ENCODE data around the gene SAMSN1. TPM values are rescaled to one million over a fixed set of nuclear protein-coding genes. Genes with fewer than 3 reads are reported as not detected.

The SAMSN1 gene
- total RNA-seq, 3 donors from 2014 or later (not counting 1 experiment from before 2014, with no cell fraction given), result 17.7 to 101 (median 18.2) TPM

GRCh38 chr21:14581902-14582457 lies 35.9 kb upstream of the SAMSN1 start:
- WGBS (ENCODE audit: insufficient coverage), result 80% methylated on average over 5 of the region's 6 CpGs
- Mint-ChIP-seq H3K9me3 (no peaks in the 10 kb centered on the region), H3K27ac (no peak overlapping the region), H3K4me1 (no peaks in the 10 kb centered on the region), H3K36me3 (no peaks in the 10 kb centered on the region), H3K27me3 (ENCODE audit: low read depth in 2 of 2) (peaks cover 0 to 2% of the 10 kb centered on the region in 2 donors), H3K4me3 (no peak overlapping the region)
- no peak overlapping the region for H3K4me3 ChIP-seq (ENCODE audit: low read length)
- no peaks in the 10 kb centered on the region for H3K36me3 ChIP-seq (ENCODE audit: control insufficient read depth, insufficient read depth, low read length)
- DNase-seq, result peak in 1 of 2 donors; percentile 59
- no peaks in the 10 kb centered on the region for H3K9me3 ChIP-seq (ENCODE audit: control insufficient read depth, insufficient read depth, low read length)
- intact Hi-C loops (cut with micrococcal nuclease), result no loop called here
- H3K27me3 ChIP-seq (ENCODE audit: control insufficient read depth, insufficient read depth, low read length), result no peaks in the 10 kb centered on the region
- TF ChIP-seq, protein P1, sequence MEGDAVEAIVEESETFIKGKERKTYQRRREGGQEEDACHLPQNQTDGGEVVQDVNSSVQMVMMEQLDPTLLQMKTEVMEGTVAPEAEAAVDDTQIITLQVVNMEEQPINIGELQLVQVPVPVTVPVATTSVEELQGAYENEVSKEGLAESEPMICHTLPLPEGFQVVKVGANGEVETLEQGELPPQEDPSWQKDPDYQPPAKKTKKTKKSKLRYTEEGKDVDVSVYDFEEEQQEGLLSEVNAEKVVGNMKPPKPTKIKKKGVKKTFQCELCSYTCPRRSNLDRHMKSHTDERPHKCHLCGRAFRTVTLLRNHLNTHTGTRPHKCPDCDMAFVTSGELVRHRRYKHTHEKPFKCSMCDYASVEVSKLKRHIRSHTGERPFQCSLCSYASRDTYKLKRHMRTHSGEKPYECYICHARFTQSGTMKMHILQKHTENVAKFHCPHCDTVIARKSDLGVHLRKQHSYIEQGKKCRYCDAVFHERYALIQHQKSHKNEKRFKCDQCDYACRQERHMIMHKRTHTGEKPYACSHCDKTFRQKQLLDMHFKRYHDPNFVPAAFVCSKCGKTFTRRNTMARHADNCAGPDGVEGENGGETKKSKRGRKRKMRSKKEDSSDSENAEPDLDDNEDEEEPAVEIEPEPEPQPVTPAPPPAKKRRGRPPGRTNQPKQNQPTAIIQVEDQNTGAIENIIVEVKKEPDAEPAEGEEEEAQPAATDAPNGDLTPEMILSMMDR (IDR thresholded peaks at IDR 0.05), result no peak
- no peak overlapping the region for H3K27ac ChIP-seq (ENCODE audit: low read length)
- ATAC-seq, result peak in 2 of 3 donors; percentile 35 to 71
- H3K4me1 ChIP-seq (ENCODE audit: control insufficient read depth, insufficient read depth, low read length), result no peaks in the 10 kb centered on the region

GRCh38 chr21:14573244-14573643 lies 27.1 kb upstream of the SAMSN1 start:
- intact Hi-C loops (cut with micrococcal nuclease), result no loop called here
- Mint-ChIP-seq H3K27me3 (ENCODE audit: low read depth in 2 of 2) (peaks cover 0 to 2% of the 10 kb centered on the region in 2 donors), H3K36me3 (no peaks in the 10 kb centered on the region), H3K4me1 (no peaks in the 10 kb centered on the region), H3K9me3 (no peaks in the 10 kb centered on the region), H3K27ac (no peak overlapping the region), H3K4me3 (no peak overlapping the region)
- TF ChIP-seq, protein P1 (IDR thresholded peaks at IDR 0.05), result no peak
- no CpG with 5 or more reads among the region's 1 CpG for WGBS (ENCODE audit: insufficient coverage)
- Histone ChIP-seq H3K9me3 (ENCODE audit: control insufficient read depth, insufficient read depth, low read length) (no peaks in the 10 kb centered on the region), H3K4me1 (ENCODE audit: control insufficient read depth, insufficient read depth, low read length) (no peaks in the 10 kb centered on the region), H3K36me3 (ENCODE audit: control insufficient read depth, insufficient read depth, low read length) (no peaks in the 10 kb centered on the region), H3K4me3 (ENCODE audit: low read length) (no peak overlapping the region), H3K27ac (ENCODE audit: low read length) (no peak overlapping the region), H3K27me3 (ENCODE audit: control insufficient read depth, insufficient read depth, low read length) (no peaks in the 10 kb centered on the region)
- DNase-seq (no peak), ATAC-seq (no peak)

GRCh38 chr21:14572204-14572780 lies 26.2 kb upstream of the SAMSN1 start:
- Mint-ChIP-seq H3K4me3 (no peak overlapping the region), H3K27me3 (ENCODE audit: low read depth in 2 of 2) (no peaks in the 10 kb centered on the region), H3K4me1 (no peaks in the 10 kb centered on the region), H3K36me3 (no peaks in the 10 kb centered on the region), H3K9me3 (no peaks in the 10 kb centered on the region), H3K27ac (no peak overlapping the region)
- Histone ChIP-seq H3K9me3 (ENCODE audit: control insufficient read depth, insufficient read depth, low read length) (no peaks in the 10 kb centered on the region), H3K27ac (ENCODE audit: low read length) (no peak overlapping the region), H3K4me3 (ENCODE audit: low read length) (no peak overlapping the region), H3K36me3 (ENCODE audit: control insufficient read depth, insufficient read depth, low read length) (no peaks in the 10 kb centered on the region), H3K27me3 (ENCODE audit: control insufficient read depth, insufficient read depth, low read length) (no peaks in the 10 kb centered on the region), H3K4me1 (ENCODE audit: control insufficient read depth, insufficient read depth, low read length) (no peaks in the 10 kb centered on the region)
- intact Hi-C loops (cut with micrococcal nuclease), result no loop called here
- 85% methylated on average over 2 of the region's 2 CpGs for WGBS (ENCODE audit: insufficient coverage)
- ATAC-seq (no peak), DNase-seq (no peak)
- TF ChIP-seq, protein P1 (IDR thresholded peaks at IDR 0.05), result no peak

DNA sequence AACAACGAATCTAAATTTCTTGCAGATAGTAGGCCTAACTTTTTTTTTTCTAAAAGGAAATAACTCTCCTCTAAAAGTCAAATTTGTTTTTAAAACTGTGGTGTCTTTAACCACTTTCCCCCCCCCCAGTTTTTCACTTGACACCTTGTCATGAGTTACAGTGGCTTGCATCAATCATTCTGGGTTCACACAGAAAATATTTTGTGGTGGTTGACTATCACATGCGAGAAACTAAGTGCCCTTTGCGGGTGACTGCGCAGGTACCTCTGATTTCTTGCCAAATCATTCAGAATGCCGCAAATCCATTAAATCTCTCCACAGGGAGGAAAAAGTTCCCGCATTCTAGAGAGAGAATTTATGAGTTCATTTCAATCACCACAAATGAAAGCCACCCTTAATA lies 23.8 kb upstream of the SAMSN1 start:
- WGBS (ENCODE audit: insufficient coverage), result 84% methylated on average over 6 of the region's 6 CpGs
- Histone ChIP-seq H3K4me3 (ENCODE audit: low read length) (no peak overlapping the region), H3K27me3 (ENCODE audit: control insufficient read depth, insufficient read depth, low read length) (no peaks in the 10 kb centered on the region), H3K36me3 (ENCODE audit: control insufficient read depth, insufficient read depth, low read length) (no peaks in the 10 kb centered on the region), H3K9me3 (ENCODE audit: control insufficient read depth, insufficient read depth, low read length) (no peaks in the 10 kb centered on the region), H3K27ac (ENCODE audit: low read length) (no peak overlapping the region), H3K4me1 (ENCODE audit: control insufficient read depth, insufficient read depth, low read length) (no peaks in the 10 kb centered on the region)
- ATAC-seq (peak in 2 of 3 donors; percentile 21 to 51), DNase-seq (peak in 1 of 2 donors; percentile 11)
- intact Hi-C loops (cut with micrococcal nuclease), result no loop called here
- TF ChIP-seq, protein P1 (IDR thresholded peaks at IDR 0.05), result no peak
- H3K4me3 Mint-ChIP-seq, result no peak overlapping the region
- H3K27ac Mint-ChIP-seq, result no peak overlapping the region
- no peaks in the 10 kb centered on the region for H3K9me3 Mint-ChIP-seq
- H3K4me1 Mint-ChIP-seq, result no peaks in the 10 kb centered on the region
- H3K27me3 Mint-ChIP-seq (ENCODE audit: low read depth in 2 of 2), result no peaks in the 10 kb centered on the region
- no peaks in the 10 kb centered on the region for H3K36me3 Mint-ChIP-seq
